AG09309 (cell line): ENCODE measurements around the gene CD36.

Experiments used
- DNase-seq: peaks from one replicate; pipeline ENCODE4 v3.0.0-alpha.2; 2010; ENCODE audit warnings: low read depth
- H3K4me3 ChIP-seq: 2 replicates; pipeline ENCODE4 v1.5.1; 2011; ENCODE audit warnings: mild to moderate bottlenecking, low read depth, low read length, moderate library complexity; ENCODE audit not compliant: control insufficient read depth
- TF ChIP-seq, protein P1 (sequence below): IDR thresholded peaks from 2 replicates; pipeline ENCODE4 v1.5.1; 2011; ENCODE audit warnings: mild to moderate bottlenecking, low read depth, low read length, inconsistent platforms; ENCODE audit not compliant: insufficient read depth, control insufficient read depth; ENCODE audit errors: missing control alignments

CD36 gene

DNA sequence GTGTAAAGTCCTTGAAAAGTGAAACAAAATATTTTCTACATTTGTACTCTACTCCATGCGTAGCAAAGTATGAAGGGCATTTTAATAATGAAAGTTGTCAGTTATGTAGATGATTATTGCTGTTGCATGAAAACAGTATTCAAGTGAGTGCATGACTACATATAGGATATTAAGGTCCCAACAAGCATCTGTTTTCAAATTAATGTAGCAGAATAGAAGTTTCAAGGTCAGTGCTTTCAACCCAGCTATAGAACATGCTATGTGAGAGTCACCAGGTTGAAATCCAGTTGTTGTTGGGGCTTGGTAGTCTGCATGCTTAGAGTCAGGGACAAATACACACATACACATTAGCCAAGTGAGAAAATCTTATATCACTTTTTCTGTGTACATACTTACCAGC lies 14.8 kb downstream of the CD36 start:
- H3K4me3 ChIP-seq = no peak overlapping the region
- TF ChIP-seq, protein P1, sequence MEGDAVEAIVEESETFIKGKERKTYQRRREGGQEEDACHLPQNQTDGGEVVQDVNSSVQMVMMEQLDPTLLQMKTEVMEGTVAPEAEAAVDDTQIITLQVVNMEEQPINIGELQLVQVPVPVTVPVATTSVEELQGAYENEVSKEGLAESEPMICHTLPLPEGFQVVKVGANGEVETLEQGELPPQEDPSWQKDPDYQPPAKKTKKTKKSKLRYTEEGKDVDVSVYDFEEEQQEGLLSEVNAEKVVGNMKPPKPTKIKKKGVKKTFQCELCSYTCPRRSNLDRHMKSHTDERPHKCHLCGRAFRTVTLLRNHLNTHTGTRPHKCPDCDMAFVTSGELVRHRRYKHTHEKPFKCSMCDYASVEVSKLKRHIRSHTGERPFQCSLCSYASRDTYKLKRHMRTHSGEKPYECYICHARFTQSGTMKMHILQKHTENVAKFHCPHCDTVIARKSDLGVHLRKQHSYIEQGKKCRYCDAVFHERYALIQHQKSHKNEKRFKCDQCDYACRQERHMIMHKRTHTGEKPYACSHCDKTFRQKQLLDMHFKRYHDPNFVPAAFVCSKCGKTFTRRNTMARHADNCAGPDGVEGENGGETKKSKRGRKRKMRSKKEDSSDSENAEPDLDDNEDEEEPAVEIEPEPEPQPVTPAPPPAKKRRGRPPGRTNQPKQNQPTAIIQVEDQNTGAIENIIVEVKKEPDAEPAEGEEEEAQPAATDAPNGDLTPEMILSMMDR = no peak
- DNase-seq = no peak

GRCh38 chr7:80654887-80655340 lies 16.5 kb downstream of the CD36 start:
- no peak for DNase-seq
- H3K4me3 ChIP-seq = no peak overlapping the region
- TF ChIP-seq, protein P1 = no peak

GRCh38 chr7:80656029-80656428 lies 17.6 kb downstream of the CD36 start:
- TF ChIP-seq, protein P1 = no peak
- DNase-seq = no peak
- H3K4me3 ChIP-seq = no peak overlapping the region

DNA sequence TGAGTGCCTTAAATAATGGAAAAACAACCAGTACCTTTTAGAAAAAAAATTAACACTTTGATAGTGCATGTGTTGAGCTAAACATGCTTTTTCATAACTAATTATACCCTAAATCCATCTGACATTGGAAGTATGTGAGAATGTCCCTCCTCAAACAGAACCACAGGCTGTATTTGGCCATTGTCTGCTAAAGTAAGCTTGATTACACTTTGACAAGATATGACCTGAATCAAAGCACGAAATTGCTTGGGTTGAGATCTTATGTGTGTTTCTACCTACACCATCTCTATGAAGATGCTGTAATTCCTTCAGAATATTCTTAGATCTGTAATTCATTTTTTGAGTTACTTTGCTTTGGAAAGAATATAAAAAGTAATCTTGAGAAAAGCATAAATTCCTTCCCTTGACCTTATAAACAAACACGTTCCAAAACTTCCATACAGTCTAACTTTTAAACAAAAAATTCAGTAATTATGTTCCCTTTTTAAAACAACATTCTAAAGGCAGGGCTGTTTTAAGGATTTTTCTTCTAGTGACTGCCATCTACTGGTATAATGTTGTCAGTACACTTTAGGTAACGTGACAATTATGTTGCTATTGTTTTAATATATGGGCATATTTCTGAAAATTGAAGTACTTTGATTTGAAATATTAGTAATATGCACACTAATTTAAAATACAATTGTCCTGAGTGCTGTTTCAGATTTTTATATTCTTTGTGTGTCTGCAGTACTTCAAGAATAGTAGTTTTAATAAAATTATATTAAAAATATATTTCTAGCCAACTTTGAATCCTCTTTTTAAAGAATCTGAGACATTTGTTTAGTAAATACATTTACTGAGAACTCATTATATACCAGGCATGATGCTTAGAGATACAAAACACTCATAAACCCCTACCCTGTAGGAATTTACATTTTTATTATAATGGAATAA lies 20.9 kb downstream of the CD36 start:
- TF ChIP-seq, protein P1 = peak; percentile 46
- no peak overlapping the region for H3K4me3 ChIP-seq
- no peak for DNase-seq

DNA sequence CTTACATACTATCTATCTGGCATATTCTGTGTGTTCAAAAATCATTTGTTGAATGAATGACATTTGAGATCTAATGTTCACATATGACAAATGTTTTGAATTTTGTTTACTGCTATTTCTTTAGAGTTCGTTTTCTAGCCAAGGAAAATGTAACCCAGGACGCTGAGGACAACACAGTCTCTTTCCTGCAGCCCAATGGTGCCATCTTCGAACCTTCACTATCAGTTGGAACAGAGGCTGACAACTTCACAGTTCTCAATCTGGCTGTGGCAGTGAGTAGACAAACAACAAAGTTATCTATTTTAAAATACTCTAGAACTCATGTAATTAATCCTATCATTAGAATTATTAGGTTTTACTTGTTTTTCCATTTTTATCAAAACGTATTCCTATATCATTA lies 22.5 kb downstream of the CD36 start:
- DNase-seq = no peak
- TF ChIP-seq, protein P1 = no peak
- no peak overlapping the region for H3K4me3 ChIP-seq

GRCh38 chr7:80661729-80662128 lies 23.3 kb downstream of the CD36 start:
- H3K4me3 ChIP-seq = no peak overlapping the region
- TF ChIP-seq, protein P1 = no peak
- no peak for DNase-seq
